GM10248 (cell line): Measurements from ENCODE around the gene CACNA1C.

ENCODE experiments used
- CTCF ChIA-PET: fragments of 300-600 bp; sonication (Branson Sonifier 250); formaldehyde crosslinking; extraction: SDS; loops from one replicate; lab custom pipeline; 2021; ENCODE audit warnings: antibody characterized with exemption; lab: Yijun Ruan, JAX
- POLR2A ChIA-PET: fragments of 350-650 bp; sonication (Branson Sonifier 250); formaldehyde crosslinking; extraction: SDS; loops from one replicate; lab custom pipeline; 2020; ENCODE audit warnings: antibody characterized with exemption; lab: Yijun Ruan, JAX
- DNase-seq: peaks from one replicate; pipeline ENCODE4 v3.0.0; 2012; ENCODE audit errors: extremely low spot score
- CTCF ChIP-seq: IDR thresholded peaks from 2 replicates; pipeline ENCODE4 v1.5.1; 2012; ENCODE audit warnings: mild to moderate bottlenecking, low read depth; ENCODE audit errors: extremely low read depth, missing control alignments, control extremely low read depth

CACNA1C gene

GRCh38 chr12:2586156-2587038 is 533.6 kb downstream of the CACNA1C start:
- POLR2A ChIA-PET = no interaction called here
- DNase-seq = no peak
- CTCF ChIA-PET = interaction anchor here (0.8 kb wide), 1 partner anchor 241 kb away, joined by 3 read pairs; no protein-coding TSS in a partner anchor
- TF ChIP-seq CTCF = no peak

GRCh38 chr12:2588345-2588744 is 535.6 kb downstream of the CACNA1C start:
- ChIA-PET POLR2A (no interaction called here), CTCF (no interaction called here)
- no peak for TF ChIP-seq CTCF
- DNase-seq = no peak

DNA sequence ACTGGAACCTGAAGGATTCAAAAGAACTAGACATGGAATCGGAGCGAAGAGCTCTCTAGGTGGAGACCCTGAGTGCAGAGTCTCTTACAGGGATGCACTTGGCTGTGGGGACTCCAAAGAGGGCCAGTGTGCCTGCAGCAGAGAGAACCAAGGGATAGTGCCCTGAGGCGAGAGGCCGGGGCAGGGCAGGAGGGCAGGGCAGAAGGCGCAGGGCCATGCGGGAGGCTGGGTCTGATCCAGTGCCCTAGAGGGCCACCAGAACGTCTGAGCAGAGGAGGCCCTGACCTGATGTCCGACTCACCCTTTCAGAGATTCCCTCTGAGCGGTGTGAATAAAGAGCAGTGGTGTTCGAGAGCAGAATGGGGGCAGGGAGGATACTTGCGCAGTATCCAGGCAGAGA is 536.6 kb downstream of the CACNA1C start:
- CTCF ChIA-PET = no interaction called here
- POLR2A ChIA-PET = no interaction called here
- DNase-seq = no peak
- no peak for TF ChIP-seq CTCF

DNA sequence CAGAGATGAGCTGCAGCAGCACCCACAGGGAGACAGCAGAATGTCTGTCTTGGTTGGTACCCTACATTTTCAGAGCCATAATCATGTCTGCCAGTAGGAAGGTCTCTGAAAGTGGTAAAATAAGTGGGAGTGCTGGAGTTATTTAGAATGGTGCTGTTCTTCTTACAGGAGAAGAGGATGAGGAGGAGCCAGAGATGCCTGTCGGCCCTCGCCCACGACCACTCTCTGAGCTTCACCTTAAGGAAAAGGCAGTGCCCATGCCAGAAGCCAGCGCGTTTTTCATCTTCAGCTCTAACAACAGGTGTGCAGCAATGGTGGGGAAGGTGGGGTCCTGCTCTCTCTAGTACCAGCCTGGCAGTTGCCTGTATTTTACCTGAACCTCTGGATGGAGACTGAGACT is 540.3 kb downstream of the CACNA1C start:
- DNase-seq = no peak
- ChIA-PET POLR2A (no interaction called here), CTCF (interaction anchor here (0.8 kb wide), 1 partner anchor 10 kb away, joined by 3 read pairs; no protein-coding TSS in a partner anchor)
- no peak for TF ChIP-seq CTCF

- POLR2A ChIA-PET = no interaction called here
- no peak for TF ChIP-seq CTCF
- CTCF ChIA-PET = interaction anchor here (0.7 to 1.8 kb wide), 2 partner anchors 13 to 129 kb away, joined by 3 read pairs; no protein-coding TSS in a partner anchor
- no peak for DNase-seq
These were observed 543.7 kb downstream of the CACNA1C start for GRCh38 chr12:2596441-2596840.

DNA sequence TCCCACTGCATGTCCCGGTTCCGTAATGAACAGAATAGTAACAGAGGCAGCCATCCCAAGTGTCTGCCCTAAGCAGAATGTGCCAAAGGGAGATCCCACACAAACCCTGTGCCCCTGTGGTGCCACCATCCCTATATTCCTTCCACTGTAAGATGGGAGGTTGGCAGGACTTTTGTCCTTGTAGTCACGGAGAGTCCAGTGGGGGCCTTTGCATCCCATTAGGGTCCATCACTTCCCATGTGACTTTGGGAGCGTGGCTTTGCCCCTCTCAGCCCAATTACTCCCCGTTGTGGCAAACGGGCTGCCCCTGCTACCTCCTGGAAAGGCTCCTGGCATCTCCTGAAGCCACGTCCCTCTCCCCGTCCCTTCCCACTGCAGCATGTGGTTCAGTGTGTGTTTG is 552.5 kb downstream of the CACNA1C start:
- ChIA-PET POLR2A (no interaction called here), CTCF (no interaction called here)
- no peak for DNase-seq
- no peak for TF ChIP-seq CTCF
